Smooth muscle cell (in vitro differentiated cells): Measurements from ENCODE around the gene OSCP1. TPM values are rescaled to one million over a fixed set of nuclear protein-coding genes. Genes with fewer than 3 reads are reported as not detected.
A peak's percentile ranks its signal among the peaks of the same experiment; 100 is the strongest.

Experiments
- DNase-seq: peaks from one replicate; lab custom pipeline; 2025; ENCODE audit not compliant: unreplicated experiment; lab: John Stamatoyannopoulos, UW
- H2AFZ ChIP-seq: fragments of 200-600 bp; sonication (generic); 2 replicates; pipeline ENCODE4 v1.6.0; 2016; ENCODE audit warnings: antibody characterized with exemption, low read depth, mild to moderate bottlenecking
- H3F3A ChIP-seq: fragments of 200-600 bp; sonication (generic); 2 replicates; pipeline ENCODE4 v1.6.0; 2017; ENCODE audit warnings: antibody characterized with exemption, low read depth
- H3K27ac ChIP-seq: fragments of 200-600 bp; sonication (generic); 2 replicates; pipeline ENCODE4 v1.5.1; 2016; ENCODE audit warnings: low read depth, mild to moderate bottlenecking
- H3K27me3 ChIP-seq: fragments of 200-600 bp; sonication (generic); 2 replicates; pipeline ENCODE4 v1.6.1; 2016; ENCODE audit warnings: low read depth, mild to moderate bottlenecking
- H3K36me3 ChIP-seq: fragments of 200-600 bp; sonication (generic); 2 replicates; pipeline ENCODE4 v1.5.1; 2016; ENCODE audit warnings: low read depth
- H3K4me1 ChIP-seq: fragments of 200-600 bp; sonication (generic); 2 replicates; pipeline ENCODE4 v1.5.1; 2016; ENCODE audit warnings: low read depth
- H3K4me2 ChIP-seq: fragments of 200-600 bp; sonication (generic); 2 replicates; pipeline ENCODE4 v1.6.0; 2016; ENCODE audit warnings: mild to moderate bottlenecking
- H3K4me3 ChIP-seq: fragments of 200-600 bp; sonication (generic); 2 replicates; pipeline ENCODE4 v1.5.1; 2016; ENCODE audit warnings: mild to moderate bottlenecking
- H3K79me2 ChIP-seq: fragments of 200-600 bp; sonication (generic); 2 replicates; pipeline ENCODE4 v1.6.0; 2016; ENCODE audit warnings: low read depth, mild to moderate bottlenecking
- H3K9ac ChIP-seq: fragments of 200-600 bp; sonication (generic); 2 replicates; pipeline ENCODE4 v1.6.0; 2016; ENCODE audit warnings: low read depth
- H3K9me3 ChIP-seq: fragments of 200-600 bp; sonication (generic); replicated peaks from 2 replicates; pipeline ENCODE4 v1.5.1; 2016; ENCODE audit warnings: low read depth
- H4K20me1 ChIP-seq: fragments of 200-600 bp; sonication (generic); 2 replicates; pipeline ENCODE4 v1.6.0; 2016; ENCODE audit warnings: low read depth
- WGBS: methylation state at CpG from one replicate; pipeline ENCODE4 v1.1.7; 2016; ENCODE audit warnings: low lambda C conversion rate; 5-methylcytosine and 5-hydroxymethylcytosine counted together
- polyA plus RNA-seq: library from polyadenylated mRNA; unstranded; fragments of >200 nt; fragmentation: Nextera tagmentation; extraction: Ambion mirVana; gene quantifications from 2 replicates; pipeline ENCODE4 v1.2.1, GENCODE V29; 2016
- total RNA-seq: library from RNA; depleted of rRNA; stranded (reverse); fragments of >200 nt; gene quantifications from 2 replicates; pipeline ENCODE4 v1.2.3, GENCODE V29; 2014
- TF ChIP-seq, protein P1 (sequence below): fragments of 200-600 bp; sonication (generic); IDR thresholded peaks from 2 replicates; pipeline ENCODE4 v1.5.1; 2017; ENCODE audit warnings: borderline replicate concordance, mild to moderate bottlenecking, antibody characterized with exemption; ENCODE audit not compliant: insufficient read depth, poor library complexity, severe bottlenecking

Gene OSCP1
- total and polyA plus RNA-seq, 2 experiments from 2014 or later: 10.7 to 13.5 TPM

DNA sequence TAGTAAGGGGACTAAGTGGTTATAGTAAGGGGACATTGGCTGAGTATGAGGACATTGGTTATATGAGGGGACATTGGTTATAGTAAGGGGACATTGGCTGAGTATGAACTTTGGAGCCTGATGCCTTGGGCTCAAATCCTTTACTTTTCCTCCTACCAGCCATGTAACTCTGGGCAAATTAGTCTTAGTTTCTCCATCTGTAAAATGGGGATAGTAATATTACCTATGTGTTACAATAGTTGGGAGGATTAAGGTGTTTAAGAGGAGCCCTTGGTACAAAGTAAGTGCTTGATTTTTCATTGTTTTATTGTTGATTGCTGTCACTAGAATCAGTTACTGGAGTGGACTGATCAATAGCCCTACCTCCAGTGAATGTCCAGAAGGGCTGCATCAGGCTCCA lies 2.8 kb downstream of the OSCP1 start:
- no peak overlapping the region for H3K4me3 ChIP-seq
- no peaks in the 10 kb centered on the region for H3K36me3 ChIP-seq
- TF ChIP-seq, protein P1, sequence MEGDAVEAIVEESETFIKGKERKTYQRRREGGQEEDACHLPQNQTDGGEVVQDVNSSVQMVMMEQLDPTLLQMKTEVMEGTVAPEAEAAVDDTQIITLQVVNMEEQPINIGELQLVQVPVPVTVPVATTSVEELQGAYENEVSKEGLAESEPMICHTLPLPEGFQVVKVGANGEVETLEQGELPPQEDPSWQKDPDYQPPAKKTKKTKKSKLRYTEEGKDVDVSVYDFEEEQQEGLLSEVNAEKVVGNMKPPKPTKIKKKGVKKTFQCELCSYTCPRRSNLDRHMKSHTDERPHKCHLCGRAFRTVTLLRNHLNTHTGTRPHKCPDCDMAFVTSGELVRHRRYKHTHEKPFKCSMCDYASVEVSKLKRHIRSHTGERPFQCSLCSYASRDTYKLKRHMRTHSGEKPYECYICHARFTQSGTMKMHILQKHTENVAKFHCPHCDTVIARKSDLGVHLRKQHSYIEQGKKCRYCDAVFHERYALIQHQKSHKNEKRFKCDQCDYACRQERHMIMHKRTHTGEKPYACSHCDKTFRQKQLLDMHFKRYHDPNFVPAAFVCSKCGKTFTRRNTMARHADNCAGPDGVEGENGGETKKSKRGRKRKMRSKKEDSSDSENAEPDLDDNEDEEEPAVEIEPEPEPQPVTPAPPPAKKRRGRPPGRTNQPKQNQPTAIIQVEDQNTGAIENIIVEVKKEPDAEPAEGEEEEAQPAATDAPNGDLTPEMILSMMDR: no peak
- H3K9me3 ChIP-seq: no peaks in the 10 kb centered on the region
- H3K4me1 ChIP-seq: no peaks in the 10 kb centered on the region
- no peaks in the 10 kb centered on the region for H3K79me2 ChIP-seq
- H3K4me2 ChIP-seq: no peak overlapping the region
- no peak overlapping the region for H2AFZ ChIP-seq
- no peak for DNase-seq
- no peaks in the 10 kb centered on the region for H3K27me3 ChIP-seq
- H3K27ac ChIP-seq: no peak overlapping the region
- H4K20me1 ChIP-seq: no peaks in the 10 kb centered on the region
- H3F3A ChIP-seq: no peaks in the 10 kb centered on the region
- H3K9ac ChIP-seq: no peak overlapping the region

DNA sequence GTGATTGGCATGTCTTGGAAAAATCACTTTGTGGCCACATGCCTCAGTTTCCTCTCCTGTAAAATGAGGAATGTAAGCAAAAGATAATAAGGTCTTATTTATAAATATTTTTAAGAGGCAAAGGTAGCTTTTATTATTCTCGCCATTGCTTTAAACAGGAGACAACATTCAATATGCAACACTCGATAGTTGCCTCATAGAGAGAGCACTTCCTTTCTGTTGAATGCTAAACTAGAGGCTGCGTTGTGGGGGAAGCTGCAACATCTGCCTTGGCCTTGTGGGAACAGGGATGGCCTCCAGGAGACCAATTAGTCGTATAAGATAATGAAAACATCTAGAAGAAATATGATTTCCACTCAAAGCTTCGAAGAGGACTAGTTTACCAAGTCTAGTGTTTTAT lies 3.5 kb downstream of the OSCP1 start:
- Histone ChIP-seq H3K9me3 (no peaks in the 10 kb centered on the region), H3F3A (no peaks in the 10 kb centered on the region), H3K79me2 (no peaks in the 10 kb centered on the region), H3K4me2 (no peak overlapping the region), H3K9ac (no peak overlapping the region), H2AFZ (no peak overlapping the region), H3K27ac (no peak overlapping the region), H3K36me3 (no peaks in the 10 kb centered on the region), H3K27me3 (no peaks in the 10 kb centered on the region), H3K4me1 (no peaks in the 10 kb centered on the region), H3K4me3 (no peak overlapping the region), H4K20me1 (no peaks in the 10 kb centered on the region)
- 71% methylated on average over 5 of the region's 5 CpGs for WGBS
- TF ChIP-seq, protein P1: no peak
- DNase-seq: no peak

DNA sequence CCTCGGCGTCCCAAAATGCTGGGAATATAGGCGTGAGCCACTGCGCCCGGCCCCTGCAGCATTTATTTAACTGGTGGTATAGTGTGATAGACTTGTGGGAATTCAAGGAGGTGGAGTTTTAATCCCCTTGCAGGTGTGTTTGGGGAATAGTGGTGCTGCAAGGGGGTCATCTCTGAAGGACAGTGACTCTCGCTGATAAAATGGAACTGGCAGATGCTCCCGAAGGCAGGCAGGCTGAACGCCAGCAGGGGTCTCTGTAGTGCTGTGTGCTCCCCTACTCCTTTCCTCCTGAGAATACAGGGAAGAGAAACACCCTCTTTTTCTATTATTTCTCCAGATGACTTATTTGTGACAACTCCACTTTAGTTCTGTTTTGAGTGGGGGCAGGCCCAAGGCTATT lies 4.0 kb downstream of the OSCP1 start:
- H2AFZ ChIP-seq: no peak overlapping the region
- no peak overlapping the region for H3K4me2 ChIP-seq
- H3K9me3 ChIP-seq: no peaks in the 10 kb centered on the region
- no peaks in the 10 kb centered on the region for H3K79me2 ChIP-seq
- H4K20me1 ChIP-seq: no peaks in the 10 kb centered on the region
- WGBS: 56% methylated on average over 8 of the region's 8 CpGs
- no peaks in the 10 kb centered on the region for H3F3A ChIP-seq
- DNase-seq: no peak
- no peak overlapping the region for H3K4me3 ChIP-seq
- no peak overlapping the region for H3K27ac ChIP-seq
- TF ChIP-seq, protein P1: peak; percentile 18
- H3K27me3 ChIP-seq: no peaks in the 10 kb centered on the region
- no peaks in the 10 kb centered on the region for H3K36me3 ChIP-seq
- no peaks in the 10 kb centered on the region for H3K4me1 ChIP-seq
- H3K9ac ChIP-seq: no peak overlapping the region

DNA sequence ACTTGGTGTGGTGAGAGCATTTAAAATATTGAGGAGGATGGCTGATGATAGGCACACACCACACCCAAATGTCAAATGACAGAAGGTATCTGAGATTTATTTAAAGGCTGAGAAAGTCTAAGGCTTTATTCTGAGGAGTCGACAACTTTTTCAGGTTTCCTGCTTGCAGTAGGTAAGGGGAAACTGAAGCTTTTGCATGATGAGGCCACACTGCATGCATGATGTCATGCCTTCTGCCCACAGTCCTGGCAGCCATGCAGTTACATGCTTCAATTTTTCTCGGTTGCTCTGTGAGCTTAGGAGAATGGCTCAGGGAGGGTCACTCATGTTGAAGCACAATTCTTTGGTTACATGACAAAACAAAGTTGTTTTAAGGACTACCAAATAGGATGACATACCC lies 7.0 kb downstream of the OSCP1 start:
- no peaks in the 10 kb centered on the region for H3K79me2 ChIP-seq
- no peaks in the 10 kb centered on the region for H4K20me1 ChIP-seq
- H3K9me3 ChIP-seq: no peaks in the 10 kb centered on the region
- 90% methylated on average over 2 of the region's 2 CpGs for WGBS
- no peak for DNase-seq
- H2AFZ ChIP-seq: no peak overlapping the region
- H3K27me3 ChIP-seq: no peaks in the 10 kb centered on the region
- H3K4me2 ChIP-seq: no peak overlapping the region
- H3F3A ChIP-seq: no peaks in the 10 kb centered on the region
- H3K4me3 ChIP-seq: no peak overlapping the region
- H3K4me1 ChIP-seq: no peaks in the 10 kb centered on the region
- TF ChIP-seq, protein P1: no peak
- no peak overlapping the region for H3K9ac ChIP-seq
- no peak overlapping the region for H3K27ac ChIP-seq
- no peaks in the 10 kb centered on the region for H3K36me3 ChIP-seq
